ENCODE measurements around the gene GALM.

GRCh38 chr2:38763728-38764127, 97.8 kb downstream of the GALM start:
- TF ChIP-seq POLR2AphosphoS5 (IDR thresholded peaks at IDR 0.05; ENCODE audit: low read depth, low read length), result no peak
- TF ChIP-seq CTCF (IDR thresholded peaks at IDR 0.05), result no peak
- no peak for TF ChIP-seq TCF7L2 (IDR thresholded peaks at IDR 0.05; ENCODE audit: low read depth, low read length)
- no peak for TF ChIP-seq SIN3A (IDR thresholded peaks at IDR 0.05; ENCODE audit: borderline replicate concordance, insufficient read depth, low read depth, low read length)
